Mesenchymal stem cell (in vitro differentiated cells and primary cell): ENCODE data around the gene FGD2.

ENCODE experiments used
- DNase-seq: peaks from one replicate; pipeline ENCODE4 v3.0.0-alpha.2; 2013
- H2AFZ ChIP-seq: one replicate; pipeline ENCODE4 v1.6.1; 2013; ENCODE audit warnings: low read depth, mild to moderate bottlenecking, control low read depth, inconsistent platforms, low read length, moderate library complexity
- H2AK5ac ChIP-seq: 2 replicates; pipeline ENCODE4 v1.6.1; 2013; ENCODE audit warnings: low read length, moderate library complexity, mild to moderate bottlenecking, inconsistent platforms; ENCODE audit not compliant: severe bottlenecking
- H2BK120ac ChIP-seq: one replicate; pipeline ENCODE4 v1.6.1; 2013; ENCODE audit warnings: low read depth, mild to moderate bottlenecking, inconsistent platforms, low read length, moderate library complexity
- H2BK12ac ChIP-seq, 2 experiments: one replicate each; pipeline ENCODE4 v1.6.1; 2013; ENCODE audit warnings: inconsistent platforms in 2 of 2, low read length in 2 of 2, mild to moderate bottlenecking in 2 of 2, moderate library complexity in 2 of 2, control low read depth in 1 of 2
- H2BK15ac ChIP-seq: one replicate; pipeline ENCODE4 v1.6.1; 2013; ENCODE audit warnings: mild to moderate bottlenecking, low read depth, inconsistent platforms; ENCODE audit not compliant: poor library complexity, severe bottlenecking
- H2BK5ac ChIP-seq: 2 replicates; pipeline ENCODE4 v1.6.1; 2013; ENCODE audit warnings: low read depth, mild to moderate bottlenecking, low read length, control low read depth, inconsistent platforms; ENCODE audit not compliant: poor library complexity, severe bottlenecking
- H3K14ac ChIP-seq, 2 experiments: one replicate each; pipeline ENCODE4 v1.6.1; 2013; ENCODE audit warnings: inconsistent platforms in 2 of 2, low read length in 2 of 2, control low read depth in 1 of 2, mild to moderate bottlenecking in 1 of 2, moderate library complexity in 1 of 2
- H3K18ac ChIP-seq, 2 experiments: one replicate each; pipeline ENCODE4 v1.6.1; 2013; ENCODE audit warnings: inconsistent platforms in 2 of 2, low read length in 2 of 2, control low read depth in 1 of 2, low read depth in 1 of 2, mild to moderate bottlenecking in 1 of 2
- H3K23ac ChIP-seq, 2 experiments: one replicate each; pipeline ENCODE4 v1.6.1; 2013; ENCODE audit warnings: inconsistent platforms in 2 of 2, low read length in 2 of 2, mild to moderate bottlenecking in 2 of 2, moderate library complexity in 2 of 2, control low read depth in 1 of 2
- H3K27ac ChIP-seq: 2 replicates; pipeline ENCODE4 v1.5.1; 2013; ENCODE audit warnings: mild to moderate bottlenecking, moderate library complexity, low read length, control low read depth, inconsistent platforms; ENCODE audit not compliant: poor library complexity, severe bottlenecking
- H3K27me3 ChIP-seq, 2 experiments: 2 replicates each; pipeline versions ENCODE4 v1.6.1 to v1.7.0; 2013; ENCODE audit warnings: low read length in 2 of 2, mild to moderate bottlenecking in 2 of 2, moderate library complexity in 2 of 2, control low read depth in 1 of 2, inconsistent platforms in 1 of 2; ENCODE audit not compliant: control insufficient read depth in 1 of 2, insufficient read depth in 1 of 2
- H3K36me3 ChIP-seq, 2 experiments: 2 replicates each; pipeline versions ENCODE4 v1.6.1 to v1.7.0; 2013; ENCODE audit warnings: low read length in 2 of 2, control low read depth in 1 of 2, inconsistent platforms in 1 of 2, low read depth in 1 of 2, mild to moderate bottlenecking in 1 of 2; ENCODE audit not compliant: insufficient read depth in 2 of 2, control insufficient read depth in 1 of 2
- H3K4ac ChIP-seq, 2 experiments: one replicate each; pipeline ENCODE4 v1.6.1; 2013; ENCODE audit warnings: inconsistent platforms in 2 of 2, low read length in 2 of 2, mild to moderate bottlenecking in 2 of 2, moderate library complexity in 2 of 2, control low read depth in 1 of 2, low read depth in 1 of 2
- H3K4me1 ChIP-seq: 2 replicates; pipeline ENCODE4 v1.6.1; 2013; ENCODE audit warnings: low read depth, low read length, control low read depth; ENCODE audit not compliant: control insufficient read depth, insufficient read depth
- H3K4me2 ChIP-seq: 2 replicates; pipeline ENCODE4 v1.6.1; 2013; ENCODE audit warnings: low read length, mild to moderate bottlenecking, inconsistent platforms; ENCODE audit not compliant: poor library complexity, severe bottlenecking
- H3K4me3 ChIP-seq, 2 experiments: 2 replicates each; pipeline versions ENCODE4 v1.5.1 to v1.7.0; 2013; ENCODE audit warnings: low read length in 2 of 2, mild to moderate bottlenecking in 2 of 2, control low read depth in 1 of 2, low read depth in 1 of 2; ENCODE audit not compliant: insufficient read depth in 1 of 2
- H3K79me1 ChIP-seq: replicated peaks from 2 replicates; pipeline ENCODE4 v1.6.1; 2013; ENCODE audit warnings: mild to moderate bottlenecking, control low read depth, low read length, inconsistent platforms; ENCODE audit not compliant: poor library complexity, severe bottlenecking
- H3K9ac ChIP-seq: 2 replicates; pipeline ENCODE4 v1.7.0; 2013; ENCODE audit warnings: mild to moderate bottlenecking, low read length, moderate library complexity
- H3K9me3 ChIP-seq: 2 replicates; pipeline ENCODE4 v1.7.0; 2013; ENCODE audit warnings: mild to moderate bottlenecking, low read length; ENCODE audit not compliant: control insufficient read depth
- H4K8ac ChIP-seq: one replicate; pipeline ENCODE4 v1.6.1; 2013; ENCODE audit warnings: inconsistent platforms, mild to moderate bottlenecking, low read length, moderate library complexity
- H4K91ac ChIP-seq: one replicate; pipeline ENCODE4 v1.6.1; 2013; ENCODE audit warnings: mild to moderate bottlenecking, low read length, inconsistent platforms
- WGBS: methylation state at CpG from one replicate; pipeline ENCODE4 v1.1.7; 2013; ENCODE audit warnings: mixed read lengths; 5-methylcytosine and 5-hydroxymethylcytosine counted together

The FGD2 gene

GRCh38 chr6:37011656-37012378, 6.4 kb downstream of the FGD2 start:
- H2BK15ac ChIP-seq: no peak overlapping the region
- H3K9ac ChIP-seq: no peak overlapping the region
- H3K18ac ChIP-seq: no peak overlapping the region
- no peak overlapping the region for H2BK12ac ChIP-seq
- no peak overlapping the region for H3K14ac ChIP-seq
- H3K27me3 ChIP-seq: no peaks in the 10 kb centered on the region
- H3K36me3 ChIP-seq: no peaks in the 10 kb centered on the region
- no peak overlapping the region for H3K4me3 ChIP-seq
- H3K79me1 ChIP-seq: no peaks in the 10 kb centered on the region
- H4K8ac ChIP-seq: no peak overlapping the region
- H3K4me2 ChIP-seq: no peak overlapping the region
- H3K4me1 ChIP-seq: peaks cover 19% of the 10 kb centered on the region
- no peaks in the 10 kb centered on the region for H3K9me3 ChIP-seq
- H2BK5ac ChIP-seq: no peak overlapping the region
- H2BK120ac ChIP-seq: no peak overlapping the region
- peak; percentile 68 for DNase-seq
- no peak overlapping the region for H3K23ac ChIP-seq
- H3K27ac ChIP-seq: no peak overlapping the region
- WGBS: 88% methylated on average over 11 of the region's 11 CpGs
- H3K4ac ChIP-seq: no peak overlapping the region
- peak overlapping the region; percentile 15 for H2AK5ac ChIP-seq
- H4K91ac ChIP-seq: no peak overlapping the region
- no peak overlapping the region for H2AFZ ChIP-seq

GRCh38 chr6:37013516-37014491, 8.3 kb downstream of the FGD2 start:
- Histone ChIP-seq H3K9me3 (no peaks in the 10 kb centered on the region), H3K27ac (no peak overlapping the region), H3K4me3 (no peak overlapping the region), H3K79me1 (no peaks in the 10 kb centered on the region), H2BK120ac (no peak overlapping the region), H3K14ac (no peak overlapping the region), H4K8ac (no peak overlapping the region), H3K4me2 (no peak overlapping the region), H2BK15ac (peak overlapping the region; percentile 12), H3K9ac (no peak overlapping the region), H3K27me3 (no peaks in the 10 kb centered on the region), H2BK12ac (no peak overlapping the region), H3K4me1 (peaks cover 12% of the 10 kb centered on the region), H3K4ac (no peak overlapping the region), H2AK5ac (no peak overlapping the region), H3K36me3 (no peaks in the 10 kb centered on the region), H3K23ac (no peak overlapping the region), H4K91ac (no peak overlapping the region), H3K18ac (no peak overlapping the region), H2BK5ac (no peak overlapping the region), H2AFZ (no peak overlapping the region)
- WGBS: 85% methylated on average over 21 of the region's 21 CpGs
- DNase-seq: no peak

- H3K4me2 ChIP-seq: no peak overlapping the region
- peaks cover 18% of the 10 kb centered on the region for H3K4me1 ChIP-seq
- H3K27ac ChIP-seq: no peak overlapping the region
- H4K8ac ChIP-seq: no peak overlapping the region
- H2BK15ac ChIP-seq: no peak overlapping the region
- DNase-seq: no peak
- H3K14ac ChIP-seq: peak overlapping the region in 1 of 2 experiments; percentile 11
- H2BK5ac ChIP-seq: no peak overlapping the region
- H2BK120ac ChIP-seq: no peak overlapping the region
- no peaks in the 10 kb centered on the region for H3K27me3 ChIP-seq
- no peak overlapping the region for H3K4me3 ChIP-seq
- H4K91ac ChIP-seq: peak overlapping the region; percentile 28
- H3K23ac ChIP-seq: no peak overlapping the region
- 80% methylated on average over 12 of the region's 12 CpGs for WGBS
- H2AFZ ChIP-seq: no peak overlapping the region
- no peak overlapping the region for H3K4ac ChIP-seq
- no peaks in the 10 kb centered on the region for H3K36me3 ChIP-seq
- no peaks in the 10 kb centered on the region for H3K9me3 ChIP-seq
- H3K79me1 ChIP-seq: no peaks in the 10 kb centered on the region
- H3K18ac ChIP-seq: no peak overlapping the region
- H2AK5ac ChIP-seq: no peak overlapping the region
- H2BK12ac ChIP-seq: no peak overlapping the region
- H3K9ac ChIP-seq: no peak overlapping the region
Observed at GRCh38 chr6:37014667-37015066, 9.2 kb downstream of the FGD2 start.

GRCh38 chr6:37015532-37015931, 10.1 kb downstream of the FGD2 start:
- no peak overlapping the region for H3K14ac ChIP-seq
- no peak for DNase-seq
- no peak overlapping the region for H2BK120ac ChIP-seq
- no peak overlapping the region for H3K23ac ChIP-seq
- H4K8ac ChIP-seq: no peak overlapping the region
- H2BK12ac ChIP-seq: no peak overlapping the region
- H3K9me3 ChIP-seq: no peaks in the 10 kb centered on the region
- no peak overlapping the region for H3K18ac ChIP-seq
- no peak overlapping the region for H3K4me2 ChIP-seq
- H3K79me1 ChIP-seq: no peaks in the 10 kb centered on the region
- no peaks in the 10 kb centered on the region for H3K27me3 ChIP-seq
- no peak overlapping the region for H4K91ac ChIP-seq
- no peak overlapping the region for H3K9ac ChIP-seq
- H3K36me3 ChIP-seq: no peaks in the 10 kb centered on the region
- no peak overlapping the region for H3K4me3 ChIP-seq
- WGBS: 91% methylated on average over 8 of the region's 9 CpGs
- H2AK5ac ChIP-seq: no peak overlapping the region
- H3K27ac ChIP-seq: no peak overlapping the region
- peak overlapping the region; percentile 20 for H2AFZ ChIP-seq
- H2BK15ac ChIP-seq: no peak overlapping the region
- H2BK5ac ChIP-seq: no peak overlapping the region
- H3K4me1 ChIP-seq: peaks cover 18% of the 10 kb centered on the region
- no peak overlapping the region for H3K4ac ChIP-seq
